ENCODE data around the gene PIPOX. TPM values are rescaled to one million over a fixed set of nuclear protein-coding genes. Genes with fewer than 3 reads are reported as not detected.

PIPOX gene
- total and polyA plus RNA-seq, 2 of the 13 experiments (the other 11 are each of a cell fraction or from before 2014, with no cell fraction given), result 87.3 to 154 TPM

GRCh38 chr17:29046473-29046839, 3.5 kb downstream of the PIPOX start:
- Histone ChIP-seq H3K79me2 (ENCODE audit: insufficient read depth, low read length) (peaks cover 42% of the 10 kb centered on the region), H3K9ac (ENCODE audit: insufficient read depth, low read depth, low read length) (no peak overlapping the region), H3K4me1 (ENCODE audit: insufficient read depth, low read length) (peaks cover 55% of the 10 kb centered on the region), H2AFZ (ENCODE audit: low read length) (no peak overlapping the region), H3K36me3 (replicated peaks in 1 of 2; ENCODE audit: control insufficient read depth in 1 of 2, insufficient read depth in 2 of 2, low read length in 2 of 2) (peaks cover 8 to 39% of the 10 kb centered on the region in 2 experiments), H3K4me3 (replicated peaks in 1 of 3; ENCODE audit: insufficient read depth in 1 of 3, low read depth in 2 of 3, low read length in 3 of 3) (no peak overlapping the region), H3K27me3 (ENCODE audit: control insufficient read depth in 1 of 2, insufficient read depth in 2 of 2, low read length in 2 of 2) (no peaks in the 10 kb centered on the region), H3K4me2 (ENCODE audit: low read depth, low read length) (peak overlapping the region; percentile 93), H3K9me3 (ENCODE audit: low read length) (no peaks in the 10 kb centered on the region), H4K20me1 (ENCODE audit: insufficient read depth, low read length) (peaks cover 4% of the 10 kb centered on the region; the same call in 1 of the 2 replicates), H3K27ac (ENCODE audit: extremely low read length, insufficient read depth, low read length) (peak overlapping the region; percentile 10)
- intact Hi-C loops (cut with micrococcal nuclease; ENCODE audit: unreplicated experiment), result no loop called here
- POLR2A ChIA-PET, result no interaction called here
- WGBS (ENCODE audit: low lambda C conversion rate), result 84% methylated on average over 5 of the region's 5 CpGs
- CTCF ChIA-PET (ENCODE audit: low intra/inter-chr PET ratio, low total read pairs), result no interaction called here
- in situ Hi-C loops (cut with HindIII; ENCODE audit: extremely low pct_ligation_motif_present, low pct_unique_long_range_greater_than_20kb), result no loop called here
- DNase-seq (ENCODE audit: low spot score), result no peak
- no peak for FAIRE-seq
- no TSS peak for BruUV-seq (replicated peaks)
- ATAC-seq, result no peak
- no peak for TF ChIP-seq HNRNPUL1 (IDR thresholded peaks at IDR 0.05; ENCODE audit: low read depth, low read length)
- TF ChIP-seq ZNF569 (CRISPR knock-in tag; IDR thresholded peaks at IDR 0.05; ENCODE audit: borderline replicate concordance), result no peak
- no peak for TF ChIP-seq ZSCAN12 (CRISPR knock-in tag; IDR thresholded peaks at IDR 0.05)
- TF ChIP-seq ARNT2 (CRISPR knock-in tag; IDR thresholded peaks at IDR 0.05; ENCODE audit: low read depth), result no peak
- TF ChIP-seq GABPA (IDR thresholded peaks at IDR 0.05; ENCODE audit: low read depth, low read length), result no peak
- no peak for TF ChIP-seq GABPA (CRISPR knock-in tag; IDR thresholded peaks at IDR 0.05; ENCODE audit: low read depth)
- TF ChIP-seq RARG (CRISPR knock-in tag; IDR thresholded peaks at IDR 0.05; ENCODE audit: low read depth), result no peak
- no peak for TF ChIP-seq ZFP62 (CRISPR knock-in tag; IDR thresholded peaks at IDR 0.05)
- TF ChIP-seq ZNF318 (CRISPR knock-in tag; IDR thresholded peaks at IDR 0.05), result no peak
- TF ChIP-seq ZKSCAN1 (IDR thresholded peaks at IDR 0.05; ENCODE audit: low read length), result no peak
- no peak for TF ChIP-seq MAX (IDR thresholded peaks at IDR 0.05)
- no peak for TF ChIP-seq ZNF142 (CRISPR knock-in tag; IDR thresholded peaks at IDR 0.05)
